HepG2 (cell line): ENCODE data around the gene TRERF1. TPM values are rescaled to one million over a fixed set of nuclear protein-coding genes. Genes with fewer than 3 reads are reported as not detected.

ENCODE experiments used
- ATAC-seq: fragments of 200-7000 bp; cut with Tn5 transposase; 3 replicates; pipeline ENCODE4 v1.9.1; 2020; ENCODE audit warnings: mild to moderate bottlenecking, moderate library complexity
- BruUV-seq: library from RNA; stranded (reverse); fragments of 400-500 nt; replicated peaks from 2 replicates; lab custom pipeline; 2021; lab: Mats Ljungman, UMichigan
- CTCF ChIA-PET: fragments of 300-600 bp; formaldehyde crosslinking; extraction: SDS; loops from one replicate; lab custom pipeline; 2021; ENCODE audit warnings: low total read pairs, inconsistent platforms, low intra/inter-chr PET ratio; lab: Yijun Ruan, JAX
- POLR2A ChIA-PET: fragments of 350-600 bp; sonication (Branson Sonifier 250); formaldehyde crosslinking; loops from one replicate; lab custom pipeline; 2020; ENCODE audit warnings: antibody characterized with exemption, inconsistent platforms; lab: Yijun Ruan, JAX
- DNase-seq: peaks from one replicate; pipeline ENCODE4 v3.0.0-alpha.2; 2015; ENCODE audit warnings: low spot score
- FAIRE-seq: peaks from 3 replicates; lab custom pipeline; 2011; peaks lifted over from hg19 to GRCh38; lab: Jason Lieb, UNC
- H2AFZ ChIP-seq: one replicate; pipeline ENCODE4 v1.6.1; 2011; ENCODE audit warnings: low read length, inconsistent platforms
- H3K27ac ChIP-seq: fragments of 300-600 bp; 3 replicates; pipeline ENCODE4 v1.8.0; 2011; ENCODE audit warnings: mixed run types, mild to moderate bottlenecking, mixed read lengths, low read length, inconsistent platforms; ENCODE audit not compliant: insufficient read depth; ENCODE audit errors: extremely low read length
- H3K27me3 ChIP-seq, 2 experiments: fragments of 200-600 bp in 1 of 2; 2 replicates in 1 of 2; 3 replicates in 1 of 2; pipeline versions ENCODE4 v1.6.0 to v1.8.0; 2011; ENCODE audit warnings: low read length in 2 of 2, mild to moderate bottlenecking in 2 of 2, moderate library complexity in 2 of 2, inconsistent platforms in 1 of 2; ENCODE audit not compliant: insufficient read depth in 2 of 2, control insufficient read depth in 1 of 2
- H3K36me3 ChIP-seq, 2 experiments: fragments of 200-600 bp in 1 of 2; replicated peaks in 1 of 2; 2 replicates in 1 of 2; 3 replicates in 1 of 2; pipeline versions ENCODE4 v1.5.1 to v1.8.0; 2011; ENCODE audit warnings: low read length in 2 of 2, inconsistent platforms in 1 of 2; ENCODE audit not compliant: insufficient read depth in 2 of 2, control insufficient read depth in 1 of 2
- H3K4me1 ChIP-seq: 2 replicates; pipeline ENCODE4 v1.5.1; 2012; ENCODE audit warnings: low read length, inconsistent platforms; ENCODE audit not compliant: insufficient read depth
- H3K4me2 ChIP-seq: 2 replicates; pipeline ENCODE4 v1.6.0; 2011; ENCODE audit warnings: low read depth, low read length, inconsistent platforms
- H3K4me3 ChIP-seq, 3 experiments: fragments of 200-600 bp in 1 of 3; sonication (generic), shearing (Covaris generic) in 1 of 3; replicated peaks in 1 of 3; 2 replicates each; pipeline ENCODE4 v1.5.1; 2011 to 2016; ENCODE audit warnings: low read length in 3 of 3, inconsistent platforms in 2 of 3, low read depth in 2 of 3, mild to moderate bottlenecking in 2 of 3, control low read depth in 1 of 3, mixed read lengths in 1 of 3; ENCODE audit not compliant: insufficient read depth in 1 of 3
- H3K79me2 ChIP-seq: one replicate; pipeline ENCODE4 v1.6.1; 2011; ENCODE audit warnings: low read length, inconsistent platforms; ENCODE audit not compliant: insufficient read depth
- H3K9ac ChIP-seq: 2 replicates; pipeline ENCODE4 v1.6.0; 2011; ENCODE audit warnings: mild to moderate bottlenecking, low read depth, low read length, inconsistent platforms; ENCODE audit not compliant: insufficient read depth
- H3K9me3 ChIP-seq: 2 replicates; pipeline ENCODE4 v1.5.1; 2012; ENCODE audit warnings: mild to moderate bottlenecking, low read length
- H4K20me1 ChIP-seq: 2 replicates; pipeline ENCODE4 v1.6.0; 2011; ENCODE audit warnings: inconsistent platforms, mild to moderate bottlenecking, low read length, moderate library complexity; ENCODE audit not compliant: insufficient read depth
- ATM ChIP-seq: fragments of 450-650 bp; IDR thresholded peaks from 2 replicates; pipeline ENCODE4 v1.7.1; 2017; ENCODE audit warnings: mild to moderate bottlenecking, borderline replicate concordance
- GTF3A ChIP-seq: sonication (generic); formaldehyde crosslinking; conservative IDR thresholded peaks from 2 replicates; pipeline ENCODE4 v1.4.0; 2020; ENCODE audit warnings: mild to moderate bottlenecking, missing genetic modification reagents
- MEIS1 ChIP-seq: sonication (generic); formaldehyde crosslinking; IDR thresholded peaks from 2 replicates; pipeline ENCODE4 v1.9.0; 2021; ENCODE audit warnings: mild to moderate bottlenecking, missing genetic modification reagents, moderate library complexity, borderline replicate concordance
- ZNF142 ChIP-seq: sonication (generic); formaldehyde crosslinking; IDR thresholded peaks from 2 replicates; pipeline ENCODE4 v1.4.0; 2020; ENCODE audit warnings: missing genetic modification reagents
- WGBS: methylation state at CpG from one replicate; pipeline ENCODE4 v1.1.6; 2017; ENCODE audit warnings: low lambda C conversion rate; 5-methylcytosine and 5-hydroxymethylcytosine counted together
- in situ Hi-C: cut with HindIII; loops from 2 replicates; pipeline ENCODE4 v1.10.0; 2017; ENCODE audit warnings: low pct_unique_long_range_greater_than_20kb; ENCODE audit not compliant: extremely low pct_ligation_motif_present
- intact Hi-C: fragments of 100-400 bp; cut with micrococcal nuclease; formaldehyde crosslinking; loops from one replicate; pipeline ENCODE4 v1.10.0; 2022; ENCODE audit not compliant: unreplicated experiment
- polyA plus RNA-seq, 8 experiments: library from polyadenylated mRNA; depleted of rRNA in 3 of 8; stranded (reverse) in 7 of 8; unstranded in 1 of 8; fragments of >200 nt; fragmentation: Illumina TruSeq in 4 of 8; extraction: Trizol in 4 of 8; gene quantifications; 2 replicates each; pipeline versions ENCODE4 v1.2.1 to v1.2.3, GENCODE V29; 2011 to 2016; ENCODE audit warnings: low read depth in 4 of 8, missing spikeins in 1 of 8, mixed read lengths in 1 of 8; ENCODE audit not compliant: insufficient read depth in 1 of 8
- total RNA-seq, 5 experiments: library from RNA; depleted of rRNA; stranded (reverse); fragments of >200 nt; fragmentation: Illumina TruSeq; extraction: Trizol; gene quantifications; 2 replicates each; pipeline ENCODE4 v1.2.3, GENCODE V29; 2016; ENCODE audit warnings: low read depth in 1 of 5
- TF ChIP-seq, protein P1 (sequence below): sonication (generic); formaldehyde crosslinking; IDR thresholded peaks from 2 replicates; pipeline ENCODE4 v1.9.0; 2021; ENCODE audit warnings: missing genetic modification reagents, mild to moderate bottlenecking, borderline replicate concordance
- TF ChIP-seq, protein P2 (sequence below): sonication (generic); formaldehyde crosslinking; IDR thresholded peaks from 2 replicates; pipeline ENCODE4 v1.8.0; 2022; ENCODE audit warnings: mild to moderate bottlenecking, missing genetic modification reagents, moderate library complexity
- TF ChIP-seq, protein P3 (sequence below): IDR thresholded peaks from 2 replicates; pipeline ENCODE4 v1.6.1; 2016

The TRERF1 gene
- total and polyA plus RNA-seq, 2 of the 13 experiments (the other 11 are each of a cell fraction or from before 2014, with no cell fraction given) = 0.02 TPM; not detected in 1

DNA sequence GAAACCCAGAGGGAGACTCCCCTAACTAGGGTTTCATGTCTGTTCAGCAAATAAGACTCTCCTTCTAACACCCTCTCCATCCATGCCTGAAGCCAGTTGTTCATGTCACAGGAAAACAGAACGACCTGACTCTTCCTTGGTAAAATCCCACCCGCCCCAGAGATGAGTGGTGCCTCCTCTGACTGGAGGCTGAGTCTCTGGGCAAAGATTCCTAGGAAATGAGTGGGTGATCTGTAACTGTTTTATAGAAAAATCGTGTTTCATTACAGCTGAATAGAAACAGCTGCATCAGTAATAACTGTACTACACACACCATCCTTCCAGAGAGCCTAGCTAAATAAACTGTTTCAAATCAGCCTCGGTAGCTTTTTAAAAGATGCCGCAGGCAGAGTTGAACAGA, 196.7 kb downstream of the TRERF1 start:
- in situ Hi-C loops = no loop called here
- no peaks in the 10 kb centered on the region for H3K36me3 ChIP-seq
- H4K20me1 ChIP-seq = no peaks in the 10 kb centered on the region
- no peak overlapping the region for H3K4me2 ChIP-seq
- H3K27me3 ChIP-seq = peaks cover 0 to 19% of the 10 kb centered on the region in 2 experiments; a peak in 2 of 5 replicates
- H3K9me3 ChIP-seq = no peaks in the 10 kb centered on the region
- peaks cover 12% of the 10 kb centered on the region for H3K4me1 ChIP-seq
- no peaks in the 10 kb centered on the region for H3K79me2 ChIP-seq
- WGBS = 46% methylated on average over 5 of the region's 5 CpGs
- H3K27ac ChIP-seq = no peak overlapping the region
- no TSS peak for BruUV-seq
- ATAC-seq (no peak), FAIRE-seq (no peak), DNase-seq (no peak)
- H3K4me3 ChIP-seq = no peak overlapping the region
- intact Hi-C loops = no loop called here
- TF ChIP-seq ATM = no peak
- H2AFZ ChIP-seq = no peak overlapping the region
- no peak overlapping the region for H3K9ac ChIP-seq
- ChIA-PET POLR2A (no interaction called here), CTCF (no interaction called here)

DNA sequence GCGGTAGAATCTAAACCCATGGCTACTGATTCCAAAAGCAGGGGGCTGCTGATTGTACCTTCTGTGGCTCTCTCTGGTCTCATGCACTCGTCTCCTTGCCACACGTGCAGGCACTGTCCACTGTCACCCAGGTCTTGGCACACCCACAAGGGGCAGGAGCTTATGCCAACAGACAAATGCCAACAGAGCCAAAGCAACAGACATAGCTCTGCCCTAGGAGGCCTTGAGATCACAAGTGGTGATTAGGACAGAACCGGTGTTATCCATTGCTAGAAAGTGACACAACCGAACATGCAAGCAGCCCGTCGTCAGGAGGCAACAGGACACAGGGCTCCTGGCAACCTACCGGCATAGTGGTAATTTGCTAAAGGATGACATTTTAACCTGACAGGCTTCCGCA, 197.2 kb downstream of the TRERF1 start:
- no peaks in the 10 kb centered on the region for H3K36me3 ChIP-seq
- CTCF ChIA-PET = no interaction called here

More for the DNA sequence above, 197.2 kb downstream of the TRERF1 start:
- FAIRE-seq (no peak), ATAC-seq (no peak), DNase-seq (no peak)
- BruUV-seq = no TSS peak
- POLR2A ChIA-PET = no interaction called here
- no peak overlapping the region for H2AFZ ChIP-seq
- H3K9ac ChIP-seq = no peak overlapping the region
- in situ Hi-C loops = no loop called here
- H3K79me2 ChIP-seq = no peaks in the 10 kb centered on the region
- H3K4me1 ChIP-seq = peaks cover 11% of the 10 kb centered on the region
- H3K4me3 ChIP-seq = no peak overlapping the region
- no peaks in the 10 kb centered on the region for H3K9me3 ChIP-seq
- H4K20me1 ChIP-seq = no peaks in the 10 kb centered on the region
- WGBS = 34% methylated on average over 9 of the region's 9 CpGs
- TF ChIP-seq MEIS1 (no peak), GTF3A (CRISPR knock-in tag) (no peak), ZNF142 (CRISPR knock-in tag) (no peak)
- TF ChIP-seq, protein P1, sequence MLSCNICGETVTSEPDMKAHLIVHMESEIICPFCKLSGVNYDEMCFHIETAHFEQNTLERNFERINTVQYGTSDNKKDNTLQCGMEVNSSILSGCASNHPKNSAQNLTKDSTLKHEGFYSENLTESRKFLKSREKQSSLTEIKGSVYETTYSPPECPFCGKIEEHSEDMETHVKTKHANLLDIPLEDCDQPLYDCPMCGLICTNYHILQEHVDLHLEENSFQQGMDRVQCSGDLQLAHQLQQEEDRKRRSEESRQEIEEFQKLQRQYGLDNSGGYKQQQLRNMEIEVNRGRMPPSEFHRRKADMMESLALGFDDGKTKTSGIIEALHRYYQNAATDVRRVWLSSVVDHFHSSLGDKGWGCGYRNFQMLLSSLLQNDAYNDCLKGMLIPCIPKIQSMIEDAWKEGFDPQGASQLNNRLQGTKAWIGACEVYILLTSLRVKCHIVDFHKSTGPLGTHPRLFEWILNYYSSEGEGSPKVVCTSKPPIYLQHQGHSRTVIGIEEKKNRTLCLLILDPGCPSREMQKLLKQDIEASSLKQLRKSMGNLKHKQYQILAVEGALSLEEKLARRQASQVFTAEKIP (CRISPR knock-in tag) = no peak
- TF ChIP-seq, protein P2, sequence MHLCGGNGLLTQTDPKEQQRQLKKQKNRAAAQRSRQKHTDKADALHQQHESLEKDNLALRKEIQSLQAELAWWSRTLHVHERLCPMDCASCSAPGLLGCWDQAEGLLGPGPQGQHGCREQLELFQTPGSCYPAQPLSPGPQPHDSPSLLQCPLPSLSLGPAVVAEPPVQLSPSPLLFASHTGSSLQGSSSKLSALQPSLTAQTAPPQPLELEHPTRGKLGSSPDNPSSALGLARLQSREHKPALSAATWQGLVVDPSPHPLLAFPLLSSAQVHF (CRISPR knock-in tag) = no peak
- TF ChIP-seq, protein P3, sequence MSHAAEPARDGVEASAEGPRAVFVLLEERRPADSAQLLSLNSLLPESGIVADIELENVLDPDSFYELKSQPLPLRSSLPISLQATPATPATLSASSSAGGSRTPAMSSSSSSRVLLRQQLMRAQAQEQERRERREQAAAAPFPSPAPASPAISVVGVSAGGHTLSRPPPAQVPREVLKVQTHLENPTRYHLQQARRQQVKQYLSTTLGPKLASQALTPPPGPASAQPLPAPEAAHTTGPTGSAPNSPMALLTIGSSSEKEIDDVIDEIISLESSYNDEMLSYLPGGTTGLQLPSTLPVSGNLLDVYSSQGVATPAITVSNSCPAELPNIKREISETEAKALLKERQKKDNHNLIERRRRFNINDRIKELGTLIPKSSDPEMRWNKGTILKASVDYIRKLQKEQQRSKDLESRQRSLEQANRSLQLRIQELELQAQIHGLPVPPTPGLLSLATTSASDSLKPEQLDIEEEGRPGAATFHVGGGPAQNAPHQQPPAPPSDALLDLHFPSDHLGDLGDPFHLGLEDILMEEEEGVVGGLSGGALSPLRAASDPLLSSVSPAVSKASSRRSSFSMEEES (CRISPR knock-in tag) = no peak
- TF ChIP-seq, all 625 proteins: peak for 0
- H3K27me3 ChIP-seq = peaks cover 0 to 19% of the 10 kb centered on the region in 2 experiments; a peak in 2 of 5 replicates
- intact Hi-C loops = no loop called here
- H3K4me2 ChIP-seq = no peak overlapping the region
- H3K27ac ChIP-seq = no peak overlapping the region
